Gastroesophageal sphincter (tissue), 3 donors: ENCODE data around the gene ERBB4.

Experiments used
- CTCF ChIP-seq, 4 experiments: fragments of 200-600 bp in 2 of 4; fragments of 450-650 bp in 2 of 4; sonication (generic) in 1 of 4; IDR thresholded peaks; one replicate each; pipeline ENCODE4 v1.5.1; 2017 to 2019; ENCODE audit warnings: antibody characterized with exemption in 4 of 4, mild to moderate bottlenecking in 2 of 4, moderate library complexity in 2 of 4
- POLR2A ChIP-seq, 2 donors: fragments of 450-650 bp; IDR thresholded peaks; one replicate each; pipeline ENCODE4 v1.6.1; 2017; ENCODE audit warnings: antibody characterized with exemption in 2 of 2, mild to moderate bottlenecking in 2 of 2, moderate library complexity in 1 of 2
- POLR2AphosphoS5 ChIP-seq: sonication (generic); formaldehyde crosslinking; IDR thresholded peaks from one replicate; pipeline ENCODE4 v1.6.1; 2017; ENCODE audit warnings: antibody characterized with exemption

- TF ChIP-seq POLR2A (IDR thresholded peaks at IDR 0.05) (no peak), CTCF (IDR thresholded peaks at IDR 0.05) (no peak), POLR2AphosphoS5 (no peak)
Measured at GRCh38 chr2:211835695-211836094, 702.9 kb downstream of the ERBB4 start.
